GM19043 (cell line): ENCODE results near the gene EVA1A.

ENCODE experiments used
- ATAC-seq: cut with Tn5 transposase; IDR thresholded peaks from one replicate; pipeline ENCODE4 v1.9.1; 2021; ENCODE audit warnings: low read depth; ENCODE audit not compliant: unreplicated experiment

The EVA1A gene

GRCh38 chr2:75564026-75564688 is 3.4 kb upstream of the EVA1A start:
- no peak for ATAC-seq

DNA sequence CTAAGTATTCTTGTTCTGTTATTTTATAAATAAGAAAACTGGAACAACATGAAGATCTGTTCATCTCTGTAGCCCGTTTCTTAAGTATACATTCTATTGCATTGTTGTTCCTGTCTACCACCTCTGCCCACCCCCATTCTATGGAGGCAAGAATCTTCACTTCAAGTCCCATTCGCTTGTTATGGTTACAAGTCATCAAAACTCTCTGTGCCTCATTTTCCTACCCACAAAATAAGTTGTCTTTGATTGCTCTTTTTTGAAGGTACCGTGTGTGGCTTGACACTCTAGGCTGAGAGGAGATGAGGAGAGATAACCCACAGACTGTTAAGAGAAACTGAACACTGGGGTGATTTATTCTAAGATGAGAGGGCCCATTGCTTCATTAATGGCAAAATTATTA is 2.9 kb upstream of the EVA1A start:
- ATAC-seq, result no peak

- ATAC-seq, result no peak
Observed at GRCh38 chr2:75562513-75562864, 1.8 kb upstream of the EVA1A start.

DNA sequence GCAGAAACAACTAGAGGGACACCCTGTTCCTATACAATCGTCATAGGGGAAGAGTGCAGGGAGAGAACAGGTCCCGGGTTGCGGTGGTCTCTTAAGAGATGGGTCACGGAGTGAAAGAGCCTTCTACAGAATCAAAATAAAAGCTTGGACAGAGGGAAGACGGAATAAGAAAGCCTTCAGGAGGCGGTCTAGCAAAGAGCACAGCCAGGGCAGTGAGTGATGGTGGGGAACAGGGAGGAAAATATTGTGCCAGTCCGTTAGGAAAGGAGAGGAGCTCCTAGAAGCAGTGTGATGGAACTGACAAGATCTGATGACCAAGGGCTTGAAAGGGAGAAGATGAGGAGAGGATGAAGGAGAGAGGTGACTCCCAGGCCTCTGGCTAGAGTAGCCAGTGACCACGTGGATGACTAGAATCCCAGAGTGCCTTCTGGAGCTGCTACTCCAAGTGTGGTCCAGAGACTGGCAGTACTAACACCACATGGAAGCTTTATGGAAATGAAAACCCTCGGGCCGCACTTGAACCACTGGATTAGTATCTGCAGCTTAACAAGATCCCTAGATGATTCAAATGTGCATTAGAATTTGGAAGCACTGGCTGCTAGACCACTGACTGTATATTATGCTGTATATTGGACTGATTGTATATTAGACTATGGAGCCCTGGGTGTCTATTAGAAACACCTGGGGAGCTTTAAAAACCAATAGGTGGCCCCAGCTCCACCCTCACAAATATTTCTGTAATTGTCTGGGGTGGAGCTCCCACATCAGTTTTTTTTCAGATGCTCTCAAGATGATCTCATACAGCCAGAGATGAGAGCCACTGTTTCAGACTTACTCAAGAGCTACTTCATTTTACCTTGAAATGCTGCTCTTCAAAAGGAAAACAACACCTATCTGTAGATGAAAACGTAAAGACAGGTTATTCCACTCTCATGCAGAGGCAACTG is 1.1 kb upstream of the EVA1A start:
- no peak for ATAC-seq

DNA sequence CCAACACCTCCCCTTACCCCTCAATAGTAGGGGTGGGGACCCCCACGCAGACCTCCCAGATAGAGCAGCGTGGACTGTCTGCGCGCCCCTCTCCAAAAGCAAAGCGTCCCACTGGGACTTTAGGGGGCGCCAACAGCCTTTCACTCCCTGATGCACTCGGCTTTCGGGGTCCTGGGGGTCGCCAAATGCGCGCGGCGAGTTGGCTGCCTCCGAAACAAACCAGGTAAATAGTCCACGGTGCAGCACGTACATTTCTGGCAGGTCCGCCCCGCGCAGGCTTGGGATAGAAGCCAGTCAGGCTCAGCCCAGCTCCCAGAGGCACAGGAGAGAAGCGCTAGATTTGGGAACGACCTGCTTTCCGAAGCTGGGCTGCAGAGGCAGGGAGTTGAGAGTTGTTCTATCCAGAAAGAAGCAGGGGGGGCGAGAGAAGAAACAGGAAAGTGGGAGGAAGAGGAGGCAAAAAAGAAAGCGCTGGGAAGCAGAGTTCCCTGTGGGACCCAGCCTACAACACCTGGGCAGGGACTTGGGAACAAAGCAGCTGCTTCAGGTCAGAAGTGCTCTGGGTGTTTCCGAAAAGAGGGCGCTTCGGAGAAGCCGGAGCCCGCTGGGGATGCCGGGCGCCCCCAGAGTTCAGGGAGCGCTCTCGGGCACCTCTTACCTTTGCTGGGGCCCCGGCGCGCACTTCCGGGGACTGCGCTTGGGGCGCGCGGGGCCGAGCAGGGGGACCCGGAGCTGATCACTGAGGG is 544 bp downstream of the EVA1A start:
- ATAC-seq, result no peak

DNA sequence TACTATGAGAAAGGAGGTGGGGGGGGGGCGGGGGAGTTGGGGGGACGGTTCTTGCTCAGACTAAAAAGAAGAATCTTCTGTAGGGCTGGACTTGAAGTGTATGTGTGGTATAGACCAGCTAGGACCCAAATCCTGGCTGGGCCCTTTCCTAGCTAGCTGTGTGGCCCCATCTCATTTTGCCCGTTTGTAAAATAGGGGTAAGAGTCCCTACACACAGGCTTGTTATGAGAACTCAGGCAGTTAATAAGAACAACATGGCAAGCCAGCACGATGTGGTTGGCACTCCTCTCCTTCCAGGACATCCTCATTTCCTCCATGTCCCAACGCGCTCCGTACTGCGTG is 1.1 kb downstream of the EVA1A start:
- ATAC-seq, result no peak

- ATAC-seq, result no peak
Observed at GRCh38 chr2:75558786-75559679, 1.7 kb downstream of the EVA1A start.

- no peak for ATAC-seq
Observed at GRCh38 chr2:75558136-75558535, 2.6 kb downstream of the EVA1A start.

DNA sequence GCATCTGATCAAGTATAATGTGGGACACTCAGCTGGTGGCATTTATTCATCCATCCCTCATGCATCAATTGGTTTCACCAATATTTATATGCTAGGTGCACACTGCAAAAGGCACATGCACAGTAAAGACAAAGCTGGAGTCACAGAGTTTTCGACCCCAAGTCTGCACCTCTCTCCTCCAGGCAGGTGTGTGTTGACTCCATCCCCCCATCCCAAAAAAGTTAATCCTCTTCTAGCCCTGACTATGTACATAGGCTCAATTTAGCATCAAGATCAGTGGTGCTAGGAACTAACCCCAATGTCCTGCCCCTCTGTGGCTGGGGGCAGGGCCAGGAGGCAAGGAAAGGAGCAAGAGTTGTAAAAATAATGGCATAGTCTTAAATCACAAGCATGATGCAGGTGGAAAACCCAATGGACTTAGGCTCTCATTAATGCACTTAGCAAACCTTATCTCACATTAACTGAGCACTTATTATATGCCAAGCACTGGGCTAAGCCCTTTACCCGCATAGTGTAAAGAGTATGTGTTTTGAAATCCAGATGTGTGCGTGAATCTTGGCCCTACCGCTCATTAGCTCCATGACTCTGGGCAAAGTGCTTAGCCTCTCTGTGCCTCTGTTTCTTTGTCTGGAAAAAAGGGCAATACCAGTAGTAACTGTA is 3.1 kb downstream of the EVA1A start:
- no peak for ATAC-seq

DNA sequence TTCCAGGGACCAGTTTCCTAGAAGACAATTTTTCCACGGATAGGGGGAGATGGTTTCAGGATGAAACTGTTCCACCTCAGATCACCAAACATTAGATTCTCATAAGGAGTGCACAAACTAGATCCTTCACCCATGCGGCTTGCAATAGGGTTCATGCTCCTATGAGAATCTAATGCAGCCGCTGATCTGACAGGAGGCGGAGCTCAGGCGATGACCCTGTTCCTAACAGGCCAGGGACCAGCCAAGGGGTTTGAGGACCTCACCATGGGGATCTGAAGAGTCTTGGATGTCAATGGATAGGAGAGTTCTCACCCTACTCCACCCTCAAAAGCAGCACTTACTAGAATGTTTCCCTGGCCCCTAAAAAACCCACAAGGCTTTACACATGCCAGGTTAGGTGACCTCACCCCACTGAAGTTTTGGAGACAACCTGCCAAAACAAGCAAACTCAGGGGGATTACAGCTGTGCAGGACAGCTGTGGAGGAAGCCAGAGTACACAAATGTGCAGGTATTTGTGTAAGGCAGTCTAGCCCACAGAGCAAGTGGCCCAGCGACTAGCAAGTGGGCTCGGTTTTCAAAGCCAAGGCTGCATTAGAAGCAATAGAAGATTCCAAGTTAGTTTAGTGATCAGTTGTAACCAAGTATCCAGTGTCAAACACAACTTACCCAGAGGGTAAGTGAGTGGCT is 3.9 kb downstream of the EVA1A start:
- no peak for ATAC-seq

DNA sequence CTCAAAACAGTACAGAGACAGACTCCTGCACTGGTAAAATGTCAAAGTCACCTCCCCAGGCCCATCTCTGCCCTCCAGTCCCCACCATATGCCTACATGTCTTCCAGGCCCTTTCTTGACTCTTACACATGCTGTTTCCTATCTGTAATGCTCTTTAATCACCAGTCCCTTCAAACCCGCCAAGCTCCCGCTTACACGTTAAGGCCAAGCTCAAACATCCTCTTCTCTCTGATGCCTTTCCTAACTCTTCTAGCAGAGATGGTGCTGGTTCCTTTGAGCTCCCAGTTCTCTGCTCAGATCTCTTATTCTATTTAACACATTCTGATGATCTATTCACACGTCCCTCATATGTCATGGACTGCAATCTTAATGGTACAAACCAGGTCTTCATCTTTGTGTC is 5.0 kb downstream of the EVA1A start:
- ATAC-seq, result no peak

DNA sequence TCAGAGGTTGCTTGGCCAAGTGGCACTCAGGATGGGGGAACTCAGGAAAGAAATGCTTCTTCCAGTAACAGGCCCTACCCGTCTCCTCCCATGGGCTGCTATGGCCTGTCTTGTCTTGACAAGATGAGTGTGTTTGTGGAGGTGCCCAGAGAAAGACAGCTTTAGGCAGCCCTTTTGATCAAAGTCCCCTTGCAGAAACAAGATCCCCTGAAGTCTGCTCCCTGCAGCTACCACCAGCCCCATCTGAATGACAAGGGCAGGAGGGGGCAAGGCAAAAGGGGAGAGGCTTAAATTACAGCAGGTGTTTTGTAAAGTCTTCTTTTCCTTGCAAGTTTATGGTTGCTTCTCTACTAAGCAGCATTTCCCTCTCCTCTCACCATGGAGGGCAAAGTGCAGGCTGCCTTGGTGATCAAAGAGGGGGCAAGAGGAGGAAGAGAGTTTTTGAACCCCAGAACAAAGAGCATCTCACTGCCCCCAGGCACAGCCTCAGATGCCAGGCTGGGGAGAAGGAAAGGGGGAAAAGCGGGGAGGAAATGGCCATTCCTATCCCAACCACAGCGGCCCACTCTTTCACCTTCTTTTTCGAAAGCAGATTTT is 6.7 kb downstream of the EVA1A start:
- no peak for ATAC-seq

DNA sequence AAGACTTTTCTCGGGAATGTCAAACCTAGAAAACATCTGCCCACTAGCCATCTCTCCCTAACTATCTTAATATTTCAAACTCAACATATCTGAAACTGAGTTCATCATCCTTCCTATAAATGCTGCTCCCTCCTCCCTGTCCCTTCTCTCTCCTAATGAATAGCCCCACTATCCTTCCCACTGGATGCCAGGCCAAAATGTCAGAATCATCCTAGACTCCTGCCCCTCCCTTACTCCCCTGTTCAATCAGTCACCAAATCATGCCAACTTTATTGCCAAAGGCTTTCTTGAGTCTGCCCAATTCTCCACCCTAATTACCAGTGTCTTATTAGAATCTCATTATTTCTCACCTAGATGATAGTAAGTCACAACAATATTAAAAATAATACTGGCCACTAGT is 8.5 kb downstream of the EVA1A start:
- ATAC-seq, result no peak

- ATAC-seq, result no peak
Observed at GRCh38 chr2:75551434-75551833, 9.3 kb downstream of the EVA1A start.

- ATAC-seq, result no peak
Observed at GRCh38 chr2:75549401-75550253, 11.1 kb downstream of the EVA1A start.

DNA sequence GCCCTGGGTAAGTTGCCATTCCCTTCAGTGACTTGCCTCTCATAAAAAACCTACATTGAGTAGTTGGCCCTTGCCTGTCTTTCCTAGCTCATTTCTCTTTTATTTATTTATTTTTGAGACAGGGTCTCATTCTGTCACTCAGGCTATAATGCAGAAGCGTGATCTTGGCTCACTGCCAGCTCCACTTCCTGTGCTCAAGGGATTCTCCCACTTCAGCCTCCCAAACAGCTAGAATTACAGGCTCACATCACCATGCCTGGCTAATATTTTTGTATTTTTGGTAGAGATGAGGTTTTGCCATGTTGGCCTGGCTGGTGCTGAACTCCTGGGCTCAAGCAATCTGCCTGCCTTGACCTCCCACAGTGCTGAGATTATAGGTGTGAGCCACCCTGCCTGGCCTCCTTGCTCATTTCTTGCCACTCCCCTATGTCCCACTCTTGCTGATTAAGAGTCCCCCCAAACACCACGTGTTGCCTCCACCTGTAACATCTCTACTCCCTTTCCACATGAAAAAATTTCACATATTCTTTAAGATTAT is 12.6 kb downstream of the EVA1A start:
- no peak for ATAC-seq

GRCh38 chr2:75547345-75548035 is 13.2 kb downstream of the EVA1A start:
- ATAC-seq, result no peak
